Measurements from ENCODE around the gene DENND6A.

DENND6A gene

DNA sequence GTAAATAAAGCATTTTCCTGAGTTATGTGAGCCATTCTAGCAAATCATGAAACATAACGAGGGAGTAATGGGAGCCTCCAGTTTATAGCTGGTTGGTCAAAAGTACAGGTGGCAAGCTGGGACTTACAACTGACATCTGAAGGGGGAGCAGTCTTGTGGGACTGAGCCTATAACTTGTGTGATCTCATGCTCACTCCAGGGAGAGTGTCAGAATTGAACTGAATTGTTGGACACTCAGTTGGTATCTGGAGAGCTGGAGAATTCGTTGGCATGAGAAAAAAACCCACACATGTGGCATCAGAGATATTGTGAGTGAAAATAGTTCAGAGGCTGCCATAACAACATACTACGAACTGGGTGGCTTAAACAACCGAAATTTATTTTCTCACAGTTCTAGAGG, 22.8 kb upstream of the DENND6A start:
- Histone ChIP-seq H3K36me3 (ENCODE audit: low read length) (no peaks in the 10 kb centered on the region), H3K9ac (ENCODE audit: low read length) (no peak overlapping the region), H3K27ac (ENCODE audit: low read depth, low read length) (no peak overlapping the region), H3K27me3 (ENCODE audit: low read length) (no peaks in the 10 kb centered on the region), H2AFZ (ENCODE audit: low read depth, low read length, severe bottlenecking) (no peak overlapping the region), H3K79me2 (ENCODE audit: insufficient read depth, low read length) (no peaks in the 10 kb centered on the region), H4K20me1 (ENCODE audit: low read depth, low read length) (no peaks in the 10 kb centered on the region), H3K9me3 (ENCODE audit: insufficient read depth, low read length) (no peaks in the 10 kb centered on the region), H3K9me2 (replicated peaks; ENCODE audit: insufficient read depth, low read length) (no peaks in the 10 kb centered on the region), H3F3A (ENCODE audit: insufficient read depth) (no peaks in the 10 kb centered on the region), H3K4me3 (ENCODE audit: insufficient read depth, low read length, poor library complexity, severe bottlenecking) (no peak overlapping the region), H3K4me2 (ENCODE audit: low read depth, low read length, poor library complexity, severe bottlenecking) (no peak overlapping the region)
- TF ChIP-seq CTCF (IDR thresholded peaks at IDR 0.05; ENCODE audit: insufficient read depth, low read length, poor library complexity, severe bottlenecking) (no peak), EZH2phosphoT487 (conservative IDR thresholded peaks at IDR 0.05; ENCODE audit: low read length) (no peak)

- Histone ChIP-seq H4K20me1 (ENCODE audit: low read depth, low read length) (no peaks in the 10 kb centered on the region), H3K9me3 (ENCODE audit: insufficient read depth, low read length) (no peaks in the 10 kb centered on the region), H3K4me2 (ENCODE audit: low read depth, low read length, poor library complexity, severe bottlenecking) (no peak overlapping the region), H2AFZ (ENCODE audit: low read depth, low read length, severe bottlenecking) (peak overlapping the region; percentile 14), H3K36me3 (ENCODE audit: low read length) (no peaks in the 10 kb centered on the region), H3K9ac (ENCODE audit: low read length) (no peak overlapping the region), H3K27ac (ENCODE audit: low read depth, low read length) (no peak overlapping the region), H3K79me2 (ENCODE audit: insufficient read depth, low read length) (no peaks in the 10 kb centered on the region), H3K9me2 (replicated peaks; ENCODE audit: insufficient read depth, low read length) (no peaks in the 10 kb centered on the region), H3K27me3 (ENCODE audit: low read length) (no peaks in the 10 kb centered on the region), H3K4me3 (ENCODE audit: insufficient read depth, low read length, poor library complexity, severe bottlenecking) (no peak overlapping the region), H3F3A (ENCODE audit: insufficient read depth) (no peaks in the 10 kb centered on the region)
- no peak for TF ChIP-seq CTCF (IDR thresholded peaks at IDR 0.05; ENCODE audit: insufficient read depth, low read length, poor library complexity, severe bottlenecking)
- TF ChIP-seq EZH2phosphoT487 (conservative IDR thresholded peaks at IDR 0.05; ENCODE audit: low read length) = no peak
These were observed 16.7 kb upstream of the DENND6A start for GRCh38 chr3:57709559-57709958.

DNA sequence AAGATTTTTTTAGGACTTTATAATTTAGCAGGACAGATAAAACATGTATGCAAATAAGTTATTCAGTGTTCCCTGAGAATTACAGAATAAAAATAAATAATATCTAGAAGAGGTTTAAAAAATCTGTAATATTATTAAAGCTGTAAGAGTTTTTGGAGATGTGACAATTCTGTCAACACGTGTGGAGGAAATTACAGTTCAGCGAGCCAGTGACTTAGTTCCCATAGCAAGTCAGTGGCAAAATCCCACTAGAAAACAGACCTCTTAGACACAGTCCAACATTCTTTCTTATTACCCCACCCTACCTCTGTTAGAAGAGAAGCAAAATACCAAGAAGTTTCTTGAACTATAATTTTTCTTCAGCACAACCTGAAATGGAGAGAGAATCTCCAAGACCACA, 16.2 kb upstream of the DENND6A start:
- Histone ChIP-seq H2AFZ (ENCODE audit: low read depth, low read length, severe bottlenecking) (no peak overlapping the region), H3K27ac (ENCODE audit: low read depth, low read length) (no peak overlapping the region)

More for the DNA sequence above, 16.2 kb upstream of the DENND6A start:
- TF ChIP-seq EZH2phosphoT487 (conservative IDR thresholded peaks at IDR 0.05; ENCODE audit: low read length) (no peak), CTCF (IDR thresholded peaks at IDR 0.05; ENCODE audit: insufficient read depth, low read length, poor library complexity, severe bottlenecking) (no peak)
- Histone ChIP-seq H3K36me3 (ENCODE audit: low read length) (no peaks in the 10 kb centered on the region), H3K9me2 (replicated peaks; ENCODE audit: insufficient read depth, low read length) (no peaks in the 10 kb centered on the region), H3K9ac (ENCODE audit: low read length) (no peak overlapping the region), H3K4me2 (ENCODE audit: low read depth, low read length, poor library complexity, severe bottlenecking) (no peak overlapping the region), H3K9me3 (ENCODE audit: insufficient read depth, low read length) (no peaks in the 10 kb centered on the region), H3K4me3 (ENCODE audit: insufficient read depth, low read length, poor library complexity, severe bottlenecking) (no peak overlapping the region), H3K27me3 (ENCODE audit: low read length) (no peaks in the 10 kb centered on the region), H4K20me1 (ENCODE audit: low read depth, low read length) (no peaks in the 10 kb centered on the region), H3K79me2 (ENCODE audit: insufficient read depth, low read length) (no peaks in the 10 kb centered on the region), H3F3A (ENCODE audit: insufficient read depth) (no peaks in the 10 kb centered on the region)
